ENCODE results near the gene KIAA0319L. TPM values are rescaled to one million over a fixed set of nuclear protein-coding genes. Genes with fewer than 3 reads are reported as not detected.

KIAA0319L gene
- total and polyA plus RNA-seq, 7 donors, result 8.3 to 50.4 (median 30.7) TPM

DNA sequence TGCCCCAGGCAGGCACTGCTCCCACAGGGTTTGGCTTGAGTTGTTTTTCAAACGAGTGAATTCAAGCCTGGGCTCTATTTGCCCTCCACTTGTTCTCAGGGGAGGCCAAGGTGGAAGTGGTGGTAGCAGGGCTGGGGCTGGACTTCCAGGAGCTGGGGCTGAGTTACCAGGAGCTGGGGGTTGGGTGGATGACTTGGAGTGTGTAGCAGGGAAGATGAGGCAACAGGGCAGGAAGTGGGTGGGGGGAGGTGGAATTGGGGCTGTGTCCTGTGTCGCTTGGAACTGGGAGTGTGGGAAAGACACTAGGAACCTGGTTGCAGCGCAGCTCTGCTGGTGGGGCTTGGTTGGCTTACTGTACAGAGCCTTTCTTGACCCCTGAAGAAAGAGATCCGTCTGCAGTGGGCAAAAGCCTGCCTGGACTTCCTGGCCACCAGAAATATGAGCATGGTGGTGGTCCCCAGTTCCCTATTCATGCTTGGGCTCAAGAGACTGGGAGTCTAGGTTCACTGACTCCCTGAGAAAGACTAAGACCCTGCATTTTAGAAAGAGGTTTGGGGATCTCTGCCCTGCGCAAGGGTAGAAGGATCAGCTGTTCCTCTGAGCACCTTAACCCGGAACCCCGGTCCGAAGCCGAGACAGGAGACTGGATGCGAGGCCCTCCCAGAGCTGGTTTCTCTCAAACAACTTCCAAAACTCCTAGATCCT is 19.0 kb upstream of the KIAA0319L start:
- no peak for DNase-seq
- Histone ChIP-seq H3K4me3 (peak overlapping the region in 2 of 4 donors; percentile 44 to 55), H3K4me1 (peaks cover 0 to 36% (median 32%) of the 10 kb centered on the region in 4 donors), H3K27ac (no peak overlapping the region), H3K36me3 (no peaks in the 10 kb centered on the region), H3K27me3 (peaks cover 37 to 75% (median 63%) of the 10 kb centered on the region in 3 donors), H3K9me3 (no peaks in the 10 kb centered on the region)
- intact Hi-C loops (cut with DNase I), result no loop called here
- TF ChIP-seq POLR2A (IDR thresholded peaks at IDR 0.05) (no peak), EP300 (IDR thresholded peaks at IDR 0.05) (no peak), POLR2AphosphoS5 (IDR thresholded peaks at IDR 0.05) (no peak)
- TF ChIP-seq, protein P1, sequence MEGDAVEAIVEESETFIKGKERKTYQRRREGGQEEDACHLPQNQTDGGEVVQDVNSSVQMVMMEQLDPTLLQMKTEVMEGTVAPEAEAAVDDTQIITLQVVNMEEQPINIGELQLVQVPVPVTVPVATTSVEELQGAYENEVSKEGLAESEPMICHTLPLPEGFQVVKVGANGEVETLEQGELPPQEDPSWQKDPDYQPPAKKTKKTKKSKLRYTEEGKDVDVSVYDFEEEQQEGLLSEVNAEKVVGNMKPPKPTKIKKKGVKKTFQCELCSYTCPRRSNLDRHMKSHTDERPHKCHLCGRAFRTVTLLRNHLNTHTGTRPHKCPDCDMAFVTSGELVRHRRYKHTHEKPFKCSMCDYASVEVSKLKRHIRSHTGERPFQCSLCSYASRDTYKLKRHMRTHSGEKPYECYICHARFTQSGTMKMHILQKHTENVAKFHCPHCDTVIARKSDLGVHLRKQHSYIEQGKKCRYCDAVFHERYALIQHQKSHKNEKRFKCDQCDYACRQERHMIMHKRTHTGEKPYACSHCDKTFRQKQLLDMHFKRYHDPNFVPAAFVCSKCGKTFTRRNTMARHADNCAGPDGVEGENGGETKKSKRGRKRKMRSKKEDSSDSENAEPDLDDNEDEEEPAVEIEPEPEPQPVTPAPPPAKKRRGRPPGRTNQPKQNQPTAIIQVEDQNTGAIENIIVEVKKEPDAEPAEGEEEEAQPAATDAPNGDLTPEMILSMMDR (IDR thresholded peaks at IDR 0.05), result no peak
- WGBS, 2 donors, result 69 to 88% methylated on average over 10 of the region's 10 CpGs

DNA sequence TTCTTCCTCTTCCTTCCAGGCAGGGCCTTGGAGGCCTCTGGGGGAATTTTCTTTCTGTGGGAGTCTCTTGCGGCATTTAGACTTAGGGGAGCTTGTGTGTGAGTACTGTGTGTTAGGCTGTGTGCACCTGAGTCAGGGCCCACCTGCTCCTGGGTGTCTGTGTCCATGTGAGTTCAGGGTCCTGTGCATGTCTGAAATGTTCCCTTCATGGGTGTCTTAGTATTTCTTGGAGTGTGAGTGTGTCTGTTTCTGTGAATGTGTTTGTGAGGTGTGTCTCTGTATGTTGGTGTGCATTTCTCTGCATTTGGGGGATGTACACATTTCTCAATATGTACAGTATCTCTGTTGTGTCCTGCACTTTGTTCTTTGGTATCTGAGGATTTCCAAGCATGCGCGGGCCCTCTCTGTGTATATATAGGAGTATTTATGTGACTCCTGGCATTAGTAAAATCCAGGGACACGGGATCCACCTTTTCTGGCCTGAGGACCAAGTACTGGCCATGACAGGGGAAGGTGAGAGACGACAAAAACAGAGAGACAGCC is 18.3 kb upstream of the KIAA0319L start:
- WGBS, 2 donors, result 87 to 94% methylated on average over 5 of the region's 5 CpGs
- Histone ChIP-seq H3K27me3 (peaks cover 37 to 82% (median 67%) of the 10 kb centered on the region in 3 donors), H3K4me3 (no peak overlapping the region), H3K27ac (no peak overlapping the region), H3K9me3 (no peaks in the 10 kb centered on the region), H3K36me3 (no peaks in the 10 kb centered on the region), H3K4me1 (peaks cover 0 to 36% (median 32%) of the 10 kb centered on the region in 4 donors)
- intact Hi-C loops (cut with DNase I), result no loop called here
- no peak for DNase-seq
- TF ChIP-seq EP300 (IDR thresholded peaks at IDR 0.05), result no peak
- no peak for TF ChIP-seq POLR2A (IDR thresholded peaks at IDR 0.05)
- TF ChIP-seq, protein P1 (IDR thresholded peaks at IDR 0.05), result no peak

DNA sequence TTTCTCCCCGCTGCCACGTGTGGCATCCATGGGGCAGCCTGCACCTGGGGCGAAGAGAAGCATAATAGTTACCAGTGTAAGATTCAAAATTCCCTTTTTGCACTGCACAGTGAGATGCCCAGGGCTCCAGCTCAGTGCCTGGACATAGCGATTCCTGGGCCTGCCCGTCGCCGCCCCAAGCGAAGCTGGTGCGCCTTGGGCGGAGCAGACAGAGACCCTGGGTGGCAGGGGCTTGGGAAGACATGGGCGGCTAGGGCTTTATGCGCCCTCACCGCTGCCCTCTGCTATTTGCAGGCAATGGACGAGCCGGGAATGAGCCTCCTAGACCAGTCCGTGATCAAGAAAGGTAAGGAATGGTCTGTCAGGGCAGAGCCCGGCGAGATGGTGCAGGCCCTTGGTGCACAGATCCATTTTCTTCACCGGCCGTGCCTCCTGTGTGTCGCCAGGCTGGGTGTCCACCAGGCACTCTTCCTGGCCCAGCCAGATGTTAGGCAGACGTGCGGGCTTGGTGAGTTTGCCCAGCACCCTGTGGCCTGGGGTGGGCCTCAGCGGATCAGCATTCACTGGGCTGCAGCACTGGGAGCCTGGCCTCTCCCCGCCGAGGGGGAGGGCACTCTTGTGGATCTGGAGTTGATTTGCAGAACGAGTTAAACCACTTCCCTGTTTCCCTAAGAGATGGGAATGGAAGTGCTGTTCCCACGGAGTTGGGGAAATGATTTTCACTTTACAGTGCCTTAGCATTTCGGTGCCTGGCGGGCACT is 17.6 kb upstream of the KIAA0319L start:
- Histone ChIP-seq H3K9me3 (no peaks in the 10 kb centered on the region), H3K27me3 (peaks cover 37 to 89% (median 73%) of the 10 kb centered on the region in 3 donors), H3K4me3 (no peak overlapping the region), H3K27ac (no peak overlapping the region), H3K36me3 (no peaks in the 10 kb centered on the region), H3K4me1 (peaks cover 0 to 36% (median 32%) of the 10 kb centered on the region in 4 donors)
- no peak for TF ChIP-seq EP300 (IDR thresholded peaks at IDR 0.05)
- TF ChIP-seq POLR2AphosphoS5 (IDR thresholded peaks at IDR 0.05), result no peak
- TF ChIP-seq, protein P1 (IDR thresholded peaks at IDR 0.05), result no peak
- TF ChIP-seq POLR2A (IDR thresholded peaks at IDR 0.05), result no peak
- 66 to 80% methylated on average over 30 of the region's 30 CpGs for WGBS, 2 donors
- intact Hi-C loops (cut with DNase I), result no loop called here
- no peak for DNase-seq

DNA sequence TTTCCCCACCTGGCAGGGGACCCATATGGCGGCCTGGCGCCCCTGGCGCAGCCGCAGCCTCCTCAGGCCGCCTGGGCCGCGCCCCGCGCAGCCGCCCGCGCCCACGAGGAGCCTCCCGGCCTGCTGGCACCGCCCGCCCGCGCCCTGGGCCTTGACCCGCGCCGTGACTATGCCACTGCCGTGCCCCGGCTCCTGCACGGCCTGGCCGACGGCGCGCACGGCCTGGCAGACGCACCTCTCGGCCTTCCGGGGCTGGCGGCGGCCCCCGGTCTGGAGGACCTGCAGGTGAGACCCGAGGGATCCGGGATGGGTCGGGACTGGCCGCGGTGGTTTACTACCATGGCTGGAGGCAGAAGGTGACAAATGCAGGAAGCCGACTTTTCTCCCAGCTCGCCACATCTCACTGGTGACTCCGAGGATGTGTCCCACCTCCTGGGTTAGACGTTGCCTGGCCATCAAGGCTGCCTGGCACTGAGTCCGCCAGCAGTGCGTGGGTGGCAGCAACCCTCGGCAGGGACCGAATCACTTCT is 17.0 kb upstream of the KIAA0319L start:
- no peak overlapping the region for H3K27ac ChIP-seq
- WGBS, 2 donors, result 33 to 75% methylated on average over 48 of the region's 48 CpGs
- H3K4me3 ChIP-seq, result peak overlapping the region in 1 of 4 donors; percentile 44
- H3K36me3 ChIP-seq, result no peaks in the 10 kb centered on the region
- H3K9me3 ChIP-seq, result no peaks in the 10 kb centered on the region
- DNase-seq, result no peak
- peaks cover 0 to 36% (median 32%) of the 10 kb centered on the region in 4 donors for H3K4me1 ChIP-seq
- intact Hi-C loops (cut with DNase I), result no loop called here
- TF ChIP-seq POLR2A (IDR thresholded peaks at IDR 0.05) (no peak), EP300 (IDR thresholded peaks at IDR 0.05) (no peak), POLR2AphosphoS5 (IDR thresholded peaks at IDR 0.05) (no peak)
- TF ChIP-seq, protein P1 (IDR thresholded peaks at IDR 0.05), result no peak
- H3K27me3 ChIP-seq, result peaks cover 37 to 93% (median 73%) of the 10 kb centered on the region in 3 donors

Data from sigmoid colon (tissue), 7 donors.